Ramos (cell line): Measurements from ENCODE around the gene SYT15.
"Not testable (repeated sequence)": the region's sequence is repeated elsewhere in the genome, so short reads cannot be mapped to it uniquely, and the experiment has no call there.

Experiments
- in situ Hi-C: fragments of 300-500 bp; cut with MboI; formaldehyde crosslinking; loops from one replicate; pipeline ENCODE4 v1.14.3; 2022; ENCODE audit warnings: low sequenced_read_pairs; ENCODE audit not compliant: unreplicated experiment

SYT15 gene

GRCh38 chr10:46555366-46555712 lies 23.6 kb upstream of the SYT15 start:
- in situ Hi-C loops, result no loop called here

- in situ Hi-C loops, result no loop called here
These were observed 23.0 kb upstream of the SYT15 start for GRCh38 chr10:46555713-46556514.

- in situ Hi-C loops, result no loop called here
These were observed 22.2 kb upstream of the SYT15 start, which contains the start of gene GPRIN2 for GRCh38 chr10:46556515-46557318. Gene GPRIN2 (minus strand): TSS chr10:46556658. CDS start chr10:46550736, 5,922 bp downstream.

GRCh38 chr10:46557319-46558121 lies 21.4 kb upstream of the SYT15 start:
- in situ Hi-C loops, result no loop called here

- in situ Hi-C loops, result no loop called here
These were observed 20.9 kb upstream of the SYT15 start for GRCh38 chr10:46558122-46558391.

- in situ Hi-C loops, result no loop called here
These were observed 20.3 kb upstream of the SYT15 start for GRCh38 chr10:46558392-46559185.

- in situ Hi-C loops, result no loop called here
These were observed 19.7 kb upstream of the SYT15 start for GRCh38 chr10:46559231-46559671.

GRCh38 chr10:46560381-46560780 lies 18.5 kb upstream of the SYT15 start:
- in situ Hi-C loops, result no loop called here

GRCh38 chr10:46560952-46561351 lies 18.0 kb upstream of the SYT15 start:
- in situ Hi-C loops, result no loop called here

- in situ Hi-C loops, result not testable (repeated sequence)
These were observed 13.2 kb upstream of the SYT15 start for GRCh38 chr10:46565591-46566332.

GRCh38 chr10:46567151-46567550 lies 11.8 kb upstream of the SYT15 start:
- in situ Hi-C loops, result not testable (repeated sequence)

GRCh38 chr10:46570655-46571054 lies 8.3 kb upstream of the SYT15 start:
- in situ Hi-C loops, result not testable (repeated sequence)

- in situ Hi-C loops, result not testable (repeated sequence)
These were observed 6.2 kb upstream of the SYT15 start for GRCh38 chr10:46572765-46573164.

- in situ Hi-C loops, result not testable (repeated sequence)
These were observed 5.6 kb upstream of the SYT15 start for GRCh38 chr10:46573314-46573713.

GRCh38 chr10:46573884-46574283 lies 5.0 kb upstream of the SYT15 start:
- in situ Hi-C loops, result not testable (repeated sequence)

GRCh38 chr10:46577624-46578473 lies 1.1 kb upstream of the SYT15 start:
- in situ Hi-C loops, result not testable (repeated sequence)

- in situ Hi-C loops, result not testable (repeated sequence)
These were observed 450 bp downstream of the SYT15 start for GRCh38 chr10:46579378-46579777.

- in situ Hi-C loops, result not testable (repeated sequence)
These were observed 3.1 kb downstream of the SYT15 start for GRCh38 chr10:46581997-46582396.
